GM15510 (cell line): Measurements from ENCODE around the gene MFSD11.

ENCODE experiments used
- POLR2A ChIP-seq: IDR thresholded peaks from 3 replicates; pipeline ENCODE4 v1.6.1; 2011; ENCODE audit warnings: borderline replicate concordance; ENCODE audit not compliant: insufficient read length; ENCODE audit errors: extremely low read depth

Gene MFSD11

DNA sequence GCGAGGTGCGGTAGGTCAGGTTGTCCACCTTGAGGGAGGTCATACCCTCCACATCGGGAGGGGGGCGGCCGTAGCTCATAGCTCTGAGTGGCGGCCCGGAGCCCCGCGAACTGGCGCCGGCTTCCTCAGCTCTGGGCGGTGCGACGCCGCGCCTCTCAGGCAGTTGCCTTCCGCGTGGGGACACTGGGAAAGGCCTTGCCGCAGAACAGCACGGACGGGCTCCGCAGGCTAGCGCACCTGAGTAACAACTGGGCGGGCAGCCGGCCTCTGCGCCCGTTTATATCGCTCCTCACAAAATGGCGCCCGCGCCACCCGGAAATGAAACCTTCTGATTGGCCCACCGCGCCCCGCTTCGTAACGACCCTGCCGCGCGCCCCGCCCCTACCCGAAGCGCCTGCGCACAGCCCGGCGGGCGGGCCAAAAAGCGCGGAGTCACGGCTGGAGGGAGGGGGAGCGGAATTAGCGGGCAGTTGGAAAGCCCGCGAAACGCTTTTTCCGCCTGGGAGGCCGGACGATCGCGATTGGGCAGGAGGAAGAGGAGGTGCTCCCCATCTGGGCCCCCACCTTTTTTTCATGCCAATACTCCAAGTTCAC is 740 bp upstream of the MFSD11 start, which contains the start of gene SRSF2:
Gene SRSF2 (minus strand): TSS at position 250 of the 594 bp plus-strand sequence. CDS start 171 bp downstream, at position 79.
- peak; percentile 100 for TF ChIP-seq POLR2A

DNA sequence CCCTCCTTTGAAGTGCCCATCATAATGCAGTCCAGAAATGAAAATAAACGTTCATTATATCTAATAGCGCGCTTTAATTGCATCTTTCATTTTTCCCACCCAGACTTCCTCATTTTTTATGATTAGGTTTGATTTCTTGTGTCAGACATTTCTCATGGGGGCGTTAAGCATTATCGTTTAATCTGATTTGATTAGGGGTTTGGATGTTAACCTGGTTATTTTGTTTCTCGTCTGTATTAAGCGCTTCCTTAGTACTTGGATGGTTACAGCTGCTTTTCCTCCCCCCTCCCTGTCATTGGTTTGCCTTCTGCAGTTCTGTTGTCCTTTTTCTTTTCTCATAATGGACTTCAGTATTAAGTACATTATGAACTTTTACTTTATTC is 540 bp downstream of the MFSD11 start:
- TF ChIP-seq POLR2A = no peak

DNA sequence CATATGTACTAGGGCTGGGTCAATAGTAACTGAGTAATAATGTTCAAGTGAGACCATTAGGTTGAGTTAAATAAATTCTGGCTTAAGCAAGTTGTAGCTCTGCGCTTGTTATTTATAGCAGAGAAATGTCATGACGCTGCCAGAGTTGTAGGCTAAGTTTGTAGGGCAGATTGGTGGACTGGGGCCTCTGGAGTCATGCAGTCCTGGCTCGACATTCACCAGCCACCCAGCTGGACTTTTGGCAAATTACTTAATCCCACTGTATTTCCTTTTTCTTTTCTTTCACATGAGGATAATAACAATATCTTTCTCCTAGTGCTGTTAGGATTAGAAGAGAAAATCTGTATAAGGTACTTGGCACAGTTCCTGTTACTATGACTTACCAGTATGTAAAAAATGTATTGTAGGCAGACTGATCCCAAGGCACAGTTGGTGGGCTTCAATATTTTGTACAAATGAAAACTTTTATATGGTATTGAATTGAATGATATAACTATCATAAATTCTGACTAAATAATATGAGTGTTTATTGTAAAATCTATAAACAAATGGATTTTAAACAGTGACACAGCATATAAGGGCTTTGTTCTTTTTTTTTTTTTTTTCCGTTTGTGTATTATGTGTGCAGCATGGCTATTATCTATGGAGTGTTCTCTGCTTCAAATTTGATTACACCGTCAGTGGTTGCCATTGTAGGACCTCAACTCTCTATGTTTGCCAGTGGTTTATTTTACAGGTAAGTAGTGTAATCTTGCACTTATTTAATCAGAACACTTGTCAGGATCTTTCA is 2.6 kb downstream of the MFSD11 start:
- no peak for TF ChIP-seq POLR2A

DNA sequence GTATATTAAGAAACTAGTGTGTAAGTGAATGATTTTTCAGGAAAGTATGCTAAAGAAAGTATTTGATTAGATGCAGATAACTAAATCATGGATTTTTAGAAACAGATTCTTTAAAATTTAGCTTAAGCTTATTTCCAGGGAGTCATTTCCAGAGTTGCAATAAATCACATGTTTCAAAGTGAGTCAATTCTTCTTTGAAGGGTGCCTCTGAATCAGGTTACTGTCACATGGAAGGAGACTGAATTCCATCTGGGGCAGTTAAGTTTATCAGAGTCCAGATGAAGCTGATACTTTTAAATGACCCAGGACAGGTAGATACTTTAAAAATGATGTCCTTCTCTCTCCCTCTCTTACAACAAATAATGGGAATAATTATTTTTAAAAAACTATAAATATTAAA is 5.0 kb downstream of the MFSD11 start:
- no peak for TF ChIP-seq POLR2A

DNA sequence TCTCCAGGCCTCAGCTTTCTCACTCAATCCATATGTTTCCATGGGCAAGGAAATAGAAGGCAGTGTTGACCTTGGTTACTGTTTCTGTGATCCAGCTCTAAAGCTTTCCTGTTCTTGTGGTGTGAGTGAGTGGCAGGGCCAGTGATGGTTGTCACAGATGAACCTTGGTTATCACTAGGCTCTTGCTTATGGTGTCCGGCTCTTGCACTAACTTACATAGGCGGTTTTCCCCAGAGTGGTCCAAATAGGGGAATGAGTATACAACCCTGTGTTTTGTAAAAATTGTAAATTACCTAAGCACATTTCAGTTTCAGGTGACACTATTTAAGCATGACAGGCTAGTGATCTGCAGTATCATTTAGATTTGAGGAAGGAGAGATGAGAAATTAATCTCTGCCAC is 6.8 kb downstream of the MFSD11 start:
- TF ChIP-seq POLR2A = no peak

DNA sequence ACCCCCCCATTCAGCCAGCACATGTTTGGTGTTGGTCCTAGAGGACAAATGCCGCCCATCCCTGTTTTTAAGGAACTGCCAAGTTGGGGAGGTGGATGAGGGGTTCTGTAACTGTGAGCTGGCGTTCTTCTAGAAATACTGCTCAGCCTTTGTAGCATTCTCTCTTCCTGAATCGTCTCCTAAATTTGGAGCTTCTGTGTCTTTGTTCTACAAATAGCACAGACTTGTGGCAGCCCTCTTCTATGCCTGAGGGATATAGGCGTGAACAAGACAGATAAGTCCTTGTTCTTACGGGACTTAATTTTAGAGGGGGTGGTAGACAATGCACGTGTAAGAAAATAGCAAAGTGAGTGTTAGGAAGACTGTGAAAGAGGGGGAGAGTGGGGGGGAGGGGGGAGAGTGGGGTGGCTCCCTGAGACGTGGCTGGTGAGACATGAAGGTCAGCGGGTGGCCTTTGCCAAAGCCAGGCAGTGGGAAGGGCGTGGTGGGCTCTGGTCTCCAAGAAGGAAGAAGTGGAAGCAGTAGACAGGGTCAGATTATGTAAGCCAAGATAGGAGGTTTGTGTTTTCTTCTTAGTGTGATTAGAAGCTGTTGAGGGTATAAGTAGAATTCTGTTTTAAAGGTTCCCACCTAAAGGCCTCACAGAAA is 9.9 kb downstream of the MFSD11 start:
- no peak for TF ChIP-seq POLR2A

DNA sequence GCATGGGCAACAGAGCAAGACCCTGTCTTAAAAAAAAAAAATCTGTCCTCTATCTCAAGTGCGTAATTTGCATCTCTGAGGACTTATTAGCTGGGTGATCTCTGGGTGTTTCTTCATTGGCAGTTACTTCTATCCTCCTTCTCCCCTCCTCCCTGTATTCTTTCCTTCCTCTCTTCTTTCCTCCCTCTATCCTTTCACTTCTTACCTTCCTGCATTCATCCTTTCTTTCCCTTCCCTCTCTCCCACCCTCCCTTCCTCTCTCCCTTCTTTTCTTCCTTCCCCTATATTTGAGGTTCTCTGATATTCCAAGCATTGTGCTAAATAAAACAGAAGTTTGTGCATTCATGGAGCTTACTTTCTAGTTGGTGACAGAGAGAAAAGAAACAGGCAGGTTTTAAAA is 10.7 kb downstream of the MFSD11 start:
- no peak for TF ChIP-seq POLR2A

DNA sequence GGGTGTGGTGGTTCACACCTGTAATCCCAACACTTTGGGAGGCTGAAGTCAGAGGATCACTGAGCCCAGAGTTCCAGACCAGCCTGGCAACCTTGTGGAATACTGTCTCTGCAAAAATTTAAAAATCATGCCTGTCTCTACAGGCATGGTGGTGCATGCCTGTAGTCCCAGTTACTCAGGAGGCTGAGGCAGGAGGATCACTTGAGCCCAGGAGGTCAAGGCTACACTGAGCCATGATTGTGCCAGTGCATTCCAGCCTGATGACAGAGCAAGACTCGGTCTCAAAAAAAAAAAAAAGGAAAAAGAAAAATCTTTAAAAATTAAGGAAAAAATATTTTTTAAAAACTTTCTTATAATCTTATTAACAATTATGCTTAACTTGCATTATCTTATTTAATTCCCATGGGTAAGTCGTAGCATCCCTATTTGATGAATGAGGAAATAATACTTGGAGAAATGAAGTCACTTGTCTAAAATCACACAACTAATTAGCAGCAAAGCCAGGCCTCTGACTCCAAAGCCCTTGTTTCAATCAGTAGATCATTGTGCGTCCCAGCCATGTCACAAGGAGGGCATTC is 13.6 kb downstream of the MFSD11 start:
- no peak for TF ChIP-seq POLR2A

DNA sequence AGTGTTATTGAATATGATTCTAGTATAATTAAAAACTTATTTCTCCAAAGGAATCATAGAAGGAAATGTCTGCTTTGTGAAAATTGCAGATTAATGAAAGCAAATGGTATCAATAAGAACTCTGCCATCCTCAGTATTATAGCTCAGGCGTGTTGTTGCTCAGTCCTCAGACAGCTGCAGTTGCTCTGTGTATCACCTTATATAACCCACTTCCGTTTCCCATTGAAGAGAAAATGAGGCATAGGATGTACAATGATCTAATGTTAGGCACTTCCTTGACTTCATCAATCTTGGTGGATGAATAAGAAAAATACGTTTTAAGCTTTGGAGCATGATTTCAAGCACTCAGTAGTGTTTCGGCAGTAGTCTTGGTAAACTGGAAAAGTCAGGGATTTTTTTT is 14.1 kb downstream of the MFSD11 start:
- no peak for TF ChIP-seq POLR2A

DNA sequence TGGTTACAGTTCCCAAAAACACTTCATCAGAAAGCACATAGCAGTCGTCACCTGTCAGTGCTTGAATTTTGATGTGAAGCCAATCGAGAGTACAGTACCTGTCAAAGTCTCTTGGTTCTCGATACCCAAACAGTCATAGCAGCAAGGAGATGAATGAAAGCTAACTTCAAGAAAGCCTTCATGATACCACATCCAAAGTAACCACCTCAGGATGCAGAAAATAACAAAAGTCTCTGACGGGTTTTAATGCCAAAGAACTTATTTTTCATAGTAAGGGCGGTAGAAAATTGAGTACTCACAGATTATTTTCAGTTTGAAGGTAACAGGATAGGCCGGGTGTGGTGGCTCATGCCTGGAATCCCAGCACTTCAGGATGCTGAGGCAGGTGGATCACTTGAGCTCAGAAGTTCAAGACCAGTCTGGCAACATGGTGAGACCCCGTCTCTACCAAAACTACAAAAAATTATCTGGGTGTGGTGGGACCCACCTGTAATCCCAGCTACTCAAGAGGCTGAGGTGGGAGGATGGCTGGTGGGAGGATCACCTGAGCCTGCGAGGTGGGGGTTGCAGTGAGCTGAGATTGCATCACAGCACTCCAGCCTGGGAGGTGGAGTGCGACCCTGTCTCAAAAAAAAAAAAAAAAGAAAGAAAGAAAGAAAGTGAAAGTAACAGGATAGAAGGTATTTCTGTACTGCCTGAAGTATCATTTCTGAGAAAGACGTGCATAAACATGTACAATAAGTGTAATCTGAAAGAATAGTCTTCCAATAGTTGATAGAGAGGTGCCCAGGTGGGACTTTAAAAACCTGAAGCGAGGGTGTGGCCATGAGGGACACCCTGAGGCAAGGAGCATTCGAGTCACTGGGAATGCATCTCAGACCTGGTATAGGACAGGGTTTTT is 15.4 kb downstream of the MFSD11 start:
- TF ChIP-seq POLR2A = no peak

DNA sequence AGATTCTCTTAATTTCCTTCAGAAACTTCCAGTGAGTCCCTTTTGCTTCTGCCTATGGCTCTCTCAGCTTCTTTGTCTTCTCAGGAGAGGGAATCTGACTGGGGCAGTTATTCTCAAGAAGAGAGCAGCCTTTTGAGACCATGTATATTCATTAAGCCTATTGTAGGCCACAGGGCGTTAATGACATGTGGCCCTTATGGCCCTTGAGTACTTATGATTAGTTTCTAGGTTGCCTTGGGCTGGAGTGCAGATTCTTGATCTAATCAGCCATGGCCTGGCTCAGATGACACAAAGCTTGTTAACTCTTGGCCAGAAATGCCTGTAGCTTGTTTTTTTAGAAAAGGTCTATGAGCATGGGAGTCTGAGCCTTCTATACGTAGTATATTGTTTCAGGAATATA is 17.4 kb downstream of the MFSD11 start:
- no peak for TF ChIP-seq POLR2A

DNA sequence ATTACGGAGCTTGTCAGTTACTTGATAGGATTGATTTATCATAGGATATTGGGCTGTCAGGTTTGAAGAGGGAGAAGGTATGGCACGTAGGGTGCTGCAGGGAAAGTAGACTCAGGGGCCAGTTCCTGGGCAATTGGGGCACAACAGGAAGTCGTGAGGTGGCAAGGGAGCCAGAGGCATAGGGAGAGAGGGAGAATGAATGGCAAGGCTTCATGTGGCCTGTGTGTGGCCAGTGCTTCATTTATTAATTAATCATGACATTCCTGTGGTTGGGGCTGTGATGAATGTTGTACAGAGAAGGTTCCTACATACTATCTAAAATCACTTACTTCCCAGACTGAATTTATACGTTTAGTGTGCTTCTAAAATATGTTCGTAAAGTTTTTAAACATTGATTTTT is 19.3 kb downstream of the MFSD11 start:
- no peak for TF ChIP-seq POLR2A

DNA sequence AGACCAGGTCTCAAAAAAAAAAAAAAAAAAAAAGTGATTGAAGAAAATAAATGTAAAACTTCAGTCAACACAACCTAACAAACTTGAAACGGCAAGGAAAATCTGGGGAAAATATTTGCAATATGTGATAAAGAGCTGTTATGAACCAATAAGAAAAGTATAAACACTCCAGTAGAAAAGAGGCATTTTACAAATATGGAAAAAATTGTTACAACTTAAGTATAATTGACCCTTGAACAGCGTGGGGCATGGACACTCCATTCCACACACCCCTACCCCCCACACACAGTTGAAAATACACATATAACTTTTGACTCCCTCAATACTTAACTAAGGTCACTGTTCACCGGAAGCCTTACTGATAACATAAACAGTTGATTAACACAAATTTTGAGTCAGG is 20.7 kb downstream of the MFSD11 start:
- TF ChIP-seq POLR2A = no peak

DNA sequence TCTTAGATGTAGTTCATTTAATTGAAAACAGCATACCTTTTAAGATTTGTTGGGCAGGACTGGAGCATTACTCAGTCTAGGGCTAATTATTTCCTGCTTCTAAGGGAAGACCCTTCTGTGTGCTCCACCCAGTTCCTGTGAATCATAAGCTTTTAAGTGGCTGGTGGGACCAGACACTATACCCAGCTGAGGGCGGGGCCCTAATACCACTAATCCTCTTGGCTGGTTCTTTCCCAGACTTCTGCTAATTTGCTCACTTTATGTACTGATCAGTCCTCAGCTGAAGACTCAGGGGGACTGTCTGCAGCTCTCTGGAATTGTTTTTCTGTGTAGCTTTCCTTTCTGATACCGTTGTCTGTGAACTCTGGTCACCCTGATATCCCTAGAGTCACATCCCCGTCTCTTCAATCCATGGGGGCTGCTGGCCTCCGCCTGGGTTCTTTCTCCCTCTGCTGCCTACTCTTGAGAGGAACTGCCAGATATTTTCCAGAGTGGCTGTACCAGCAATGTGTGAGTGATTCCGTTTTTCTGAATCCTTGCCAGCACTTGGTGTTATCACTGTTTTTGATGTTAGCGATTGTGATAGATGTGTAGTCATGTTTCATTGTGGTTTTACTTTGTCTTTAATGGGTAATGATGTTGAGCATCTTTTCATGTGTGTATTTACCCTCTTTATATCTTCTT is 35.1 kb downstream of the MFSD11 start:
- no peak for TF ChIP-seq POLR2A
